Measurements from ENCODE around the gene FAM98A. TPM values are rescaled to one million over a fixed set of nuclear protein-coding genes. Genes with fewer than 3 reads are reported as not detected.
A peak's percentile ranks its signal among the peaks of the same experiment; 100 is the strongest.

Gene FAM98A
- total RNA-seq, 1 experiment from 2014 or later, result 47.7 TPM

GRCh38 chr2:33559328-33559727 lies 39.8 kb downstream of the FAM98A start:
- TF ChIP-seq, protein P1, sequence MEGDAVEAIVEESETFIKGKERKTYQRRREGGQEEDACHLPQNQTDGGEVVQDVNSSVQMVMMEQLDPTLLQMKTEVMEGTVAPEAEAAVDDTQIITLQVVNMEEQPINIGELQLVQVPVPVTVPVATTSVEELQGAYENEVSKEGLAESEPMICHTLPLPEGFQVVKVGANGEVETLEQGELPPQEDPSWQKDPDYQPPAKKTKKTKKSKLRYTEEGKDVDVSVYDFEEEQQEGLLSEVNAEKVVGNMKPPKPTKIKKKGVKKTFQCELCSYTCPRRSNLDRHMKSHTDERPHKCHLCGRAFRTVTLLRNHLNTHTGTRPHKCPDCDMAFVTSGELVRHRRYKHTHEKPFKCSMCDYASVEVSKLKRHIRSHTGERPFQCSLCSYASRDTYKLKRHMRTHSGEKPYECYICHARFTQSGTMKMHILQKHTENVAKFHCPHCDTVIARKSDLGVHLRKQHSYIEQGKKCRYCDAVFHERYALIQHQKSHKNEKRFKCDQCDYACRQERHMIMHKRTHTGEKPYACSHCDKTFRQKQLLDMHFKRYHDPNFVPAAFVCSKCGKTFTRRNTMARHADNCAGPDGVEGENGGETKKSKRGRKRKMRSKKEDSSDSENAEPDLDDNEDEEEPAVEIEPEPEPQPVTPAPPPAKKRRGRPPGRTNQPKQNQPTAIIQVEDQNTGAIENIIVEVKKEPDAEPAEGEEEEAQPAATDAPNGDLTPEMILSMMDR (IDR thresholded peaks at IDR 0.05; ENCODE audit: unreplicated experiment), result no peak
- BruUV-seq (replicated peaks), result no TSS peak

DNA sequence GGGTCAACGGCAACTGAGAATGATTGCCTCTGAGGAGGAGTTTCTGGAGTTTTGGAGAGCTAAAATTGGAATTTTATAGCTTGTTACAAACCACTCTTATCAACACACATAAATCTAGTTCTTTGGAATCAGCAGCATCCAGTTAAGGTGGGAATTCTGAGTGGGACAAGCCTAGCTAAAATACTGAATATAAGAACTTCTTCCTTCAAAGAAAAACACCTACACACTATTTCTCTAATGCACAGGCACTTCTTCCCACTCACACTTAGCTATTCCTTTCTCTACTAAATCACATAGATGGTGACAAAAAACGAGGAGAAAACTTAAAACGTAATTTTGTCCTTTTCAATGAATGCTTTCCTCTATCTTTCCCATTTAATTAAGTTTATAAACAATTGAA lies 43.4 kb downstream of the FAM98A start:
- no peak overlapping the region for H3K4me3 Mint-ChIP-seq (ENCODE audit: low read depth, unreplicated experiment)
- no peaks in the 10 kb centered on the region for H3K4me1 Mint-ChIP-seq (ENCODE audit: low read depth, unreplicated experiment)
- no peaks in the 10 kb centered on the region for H3K27me3 Mint-ChIP-seq (ENCODE audit: unreplicated experiment)
- H3K27ac Mint-ChIP-seq (ENCODE audit: unreplicated experiment), result no peak overlapping the region
- no peaks in the 10 kb centered on the region for H3K36me3 Mint-ChIP-seq (ENCODE audit: insufficient read depth, unreplicated experiment)
- BruUV-seq (replicated peaks), result no TSS peak
- no peaks in the 10 kb centered on the region for H3K9me3 Mint-ChIP-seq (ENCODE audit: low read depth, unreplicated experiment)
- intact Hi-C loops (cut with micrococcal nuclease; ENCODE audit: unreplicated experiment), result no loop called here
- TF ChIP-seq, protein P1 (IDR thresholded peaks at IDR 0.05; ENCODE audit: unreplicated experiment), result no peak
- no peak for DNase-seq
- CTCF ChIA-PET, result no interaction called here

More at GRCh38 chr2:33559328-33559727, 39.8 kb downstream of the FAM98A start:
- Mint-ChIP-seq H3K27me3 (ENCODE audit: unreplicated experiment) (no peaks in the 10 kb centered on the region), H3K9me3 (ENCODE audit: low read depth, unreplicated experiment) (no peaks in the 10 kb centered on the region), H3K4me1 (ENCODE audit: low read depth, unreplicated experiment) (no peaks in the 10 kb centered on the region), H3K4me3 (ENCODE audit: low read depth, unreplicated experiment) (no peak overlapping the region), H3K27ac (ENCODE audit: unreplicated experiment) (no peak overlapping the region), H3K36me3 (ENCODE audit: insufficient read depth, unreplicated experiment) (no peaks in the 10 kb centered on the region)
- CTCF ChIA-PET, result no interaction called here
- intact Hi-C loops (cut with micrococcal nuclease; ENCODE audit: unreplicated experiment), result no loop called here
- no peak for DNase-seq

GRCh38 chr2:33552758-33553461 lies 46.2 kb downstream of the FAM98A start:
- TF ChIP-seq, protein P1 (IDR thresholded peaks at IDR 0.05; ENCODE audit: unreplicated experiment), result no peak
- CTCF ChIA-PET, result no interaction called here
- intact Hi-C loops (cut with micrococcal nuclease; ENCODE audit: unreplicated experiment), result no loop called here
- Mint-ChIP-seq H3K36me3 (ENCODE audit: insufficient read depth, unreplicated experiment) (no peaks in the 10 kb centered on the region), H3K27me3 (ENCODE audit: unreplicated experiment) (no peaks in the 10 kb centered on the region), H3K4me3 (ENCODE audit: low read depth, unreplicated experiment) (no peak overlapping the region), H3K4me1 (ENCODE audit: low read depth, unreplicated experiment) (no peaks in the 10 kb centered on the region), H3K9me3 (ENCODE audit: low read depth, unreplicated experiment) (no peaks in the 10 kb centered on the region), H3K27ac (ENCODE audit: unreplicated experiment) (peak overlapping the region; percentile 21)
- no TSS peak for BruUV-seq (replicated peaks)
- DNase-seq, result no peak

DNA sequence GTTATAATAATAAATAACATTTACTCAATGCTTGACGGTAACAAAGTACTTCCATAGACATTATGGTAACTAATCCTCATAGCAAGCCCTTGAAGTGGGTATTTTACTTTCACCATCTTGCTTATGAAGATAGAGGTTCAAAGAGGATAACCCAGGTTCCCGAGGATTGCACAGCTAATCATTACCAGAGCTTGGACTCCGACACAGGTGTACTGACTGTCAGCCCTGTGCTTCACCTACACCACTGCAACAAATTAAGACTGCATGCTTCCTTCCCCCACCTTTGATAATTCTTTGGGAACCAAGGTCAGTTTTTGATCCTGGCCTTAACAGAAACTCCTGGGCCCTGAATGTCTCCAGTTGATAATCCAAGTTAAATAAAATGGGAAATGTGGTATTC lies 48.9 kb downstream of the FAM98A start:
- H3K27me3 Mint-ChIP-seq (ENCODE audit: unreplicated experiment), result no peaks in the 10 kb centered on the region
- no peaks in the 10 kb centered on the region for H3K36me3 Mint-ChIP-seq (ENCODE audit: insufficient read depth, unreplicated experiment)
- no peak overlapping the region for H3K27ac Mint-ChIP-seq (ENCODE audit: unreplicated experiment)
- intact Hi-C loops (cut with micrococcal nuclease; ENCODE audit: unreplicated experiment), result no loop called here
- no TSS peak for BruUV-seq (replicated peaks)
- no peaks in the 10 kb centered on the region for H3K9me3 Mint-ChIP-seq (ENCODE audit: low read depth, unreplicated experiment)
- no peak for DNase-seq
- H3K4me1 Mint-ChIP-seq (ENCODE audit: low read depth, unreplicated experiment), result no peaks in the 10 kb centered on the region
- H3K4me3 Mint-ChIP-seq (ENCODE audit: low read depth, unreplicated experiment), result no peak overlapping the region
- TF ChIP-seq, protein P1 (IDR thresholded peaks at IDR 0.05; ENCODE audit: unreplicated experiment), result no peak
- CTCF ChIA-PET, result no interaction called here
